Parathyroid adenoma (tissue), 2 donors: ENCODE measurements around the gene SLC9B2.
A peak's percentile ranks its signal among the peaks of the same experiment; 100 is the strongest.

Source experiments
- H2AFZ ChIP-seq: fragments of 300-600 bp; sonication (generic); one replicate; pipeline ENCODE4 v1.7.0; 2017; ENCODE audit warnings: antibody characterized with exemption, mild to moderate bottlenecking
- H3K27ac ChIP-seq: fragments of 300-600 bp; sonication (generic); one replicate; pipeline ENCODE4 v1.7.0; 2017
- H3K27me3 ChIP-seq: fragments of 300-600 bp; sonication (generic); one replicate; pipeline ENCODE4 v1.7.0; 2017; ENCODE audit warnings: low read length; ENCODE audit not compliant: control insufficient read depth, insufficient read depth
- H3K36me3 ChIP-seq: fragments of 300-600 bp; sonication (generic); one replicate; pipeline ENCODE4 v1.7.0; 2017; ENCODE audit warnings: low read length; ENCODE audit not compliant: control insufficient read depth, insufficient read depth
- H3K4me1 ChIP-seq: fragments of 300-600 bp; sonication (generic); one replicate; pipeline ENCODE4 v1.7.0; 2017; ENCODE audit warnings: control low read depth
- H3K4me2 ChIP-seq: fragments of 300-600 bp; sonication (generic); one replicate; pipeline ENCODE4 v1.7.0; 2017; ENCODE audit warnings: low read length
- H3K4me3 ChIP-seq: fragments of 300-600 bp; sonication (generic); one replicate; pipeline ENCODE4 v1.7.0; 2017; ENCODE audit warnings: low read depth, low read length
- H3K79me2 ChIP-seq: fragments of 300-600 bp; sonication (generic); one replicate; pipeline ENCODE4 v1.7.0; 2017; ENCODE audit warnings: control low read depth
- H3K9ac ChIP-seq: fragments of 300-600 bp; sonication (generic); one replicate; pipeline ENCODE4 v1.7.0; 2017; ENCODE audit warnings: mild to moderate bottlenecking
- H3K9me3 ChIP-seq: fragments of 300-600 bp; sonication (generic); one replicate; pipeline ENCODE4 v1.7.0; 2017; ENCODE audit warnings: low read length; ENCODE audit not compliant: control insufficient read depth
- CTCF ChIP-seq: fragments of 300-600 bp; sonication (generic); IDR thresholded peaks from one replicate; pipeline ENCODE4 v1.7.0; 2017; ENCODE audit warnings: antibody characterized with exemption, mild to moderate bottlenecking
- donor health status: primary hyperparathyroidism.

SLC9B2 gene

GRCh38 chr4:103099691-103100392, 23.3 kb upstream of the SLC9B2 start, which contains the start of gene BDH2:
TSS of gene BDH2 (minus strand) at chr4:103099834. CDS start at chr4:103096254, 3,580 bp downstream.
- H3K4me1 ChIP-seq: no peaks in the 10 kb centered on the region
- no peak within 1 kb of the TSS for H3K9ac ChIP-seq
- no peaks in the 10 kb centered on the region for H3K36me3 ChIP-seq
- TF ChIP-seq CTCF: peak; percentile 63
- peak within 1 kb of the TSS; percentile 33 for H3K27ac ChIP-seq
- H3K9me3 ChIP-seq: no peaks in the 10 kb centered on the region
- peak within 1 kb of the TSS; percentile 78 for H3K4me2 ChIP-seq
- no peaks in the 10 kb centered on the region for H3K27me3 ChIP-seq
- peaks cover 2% of the 10 kb centered on the region for H3K79me2 ChIP-seq
- H2AFZ ChIP-seq: peak within 1 kb of the TSS; percentile 77
- H3K4me3 ChIP-seq: peak within 1 kb of the TSS; percentile 75

GRCh38 chr4:103098756-103099440, 22.3 kb upstream of the SLC9B2 start:
- Histone ChIP-seq H3K4me3 (peak overlapping the region; percentile 75), H3K9ac (no peak overlapping the region)
- TF ChIP-seq CTCF: no peak

GRCh38 chr4:103098341-103098740, 21.8 kb upstream of the SLC9B2 start:
- H3K27me3 ChIP-seq: no peaks in the 10 kb centered on the region
- no peak for TF ChIP-seq CTCF
- no peaks in the 10 kb centered on the region for H3K36me3 ChIP-seq
- no peaks in the 10 kb centered on the region for H3K9me3 ChIP-seq
- no peak overlapping the region for H3K4me3 ChIP-seq
- peak overlapping the region; percentile 77 for H2AFZ ChIP-seq
- no peaks in the 10 kb centered on the region for H3K4me1 ChIP-seq
- H3K79me2 ChIP-seq: peaks cover 2% of the 10 kb centered on the region
- H3K9ac ChIP-seq: no peak overlapping the region
- H3K4me2 ChIP-seq: peak overlapping the region; percentile 78
- H3K27ac ChIP-seq: no peak overlapping the region

More at GRCh38 chr4:103098756-103099440, 22.3 kb upstream of the SLC9B2 start:
- Histone ChIP-seq H3K36me3 (no peaks in the 10 kb centered on the region), H3K4me1 (no peaks in the 10 kb centered on the region), H3K79me2 (peaks cover 2% of the 10 kb centered on the region), H3K27ac (peak overlapping the region; percentile 33), H3K27me3 (no peaks in the 10 kb centered on the region), H3K9me3 (no peaks in the 10 kb centered on the region), H3K4me2 (peak overlapping the region; percentile 78), H2AFZ (peak overlapping the region; percentile 77)

GRCh38 chr4:103097112-103097511, 20.6 kb upstream of the SLC9B2 start:
- Histone ChIP-seq H3K79me2 (peaks cover 2% of the 10 kb centered on the region), H3K36me3 (no peaks in the 10 kb centered on the region), H3K4me1 (no peaks in the 10 kb centered on the region), H3K9me3 (no peaks in the 10 kb centered on the region), H3K4me3 (no peak overlapping the region), H3K9ac (no peak overlapping the region), H2AFZ (no peak overlapping the region), H3K27ac (no peak overlapping the region), H3K27me3 (no peaks in the 10 kb centered on the region), H3K4me2 (no peak overlapping the region)
- no peak for TF ChIP-seq CTCF
